Fibroblast of lung (primary cell): ENCODE results near the gene AADACL3. TPM values are rescaled to one million over a fixed set of nuclear protein-coding genes. Genes with fewer than 3 reads are reported as not detected.

Experiments used
- DNase-seq, 2 donors: peaks; one replicate each; pipeline versions ENCODE4 v3.0.0 to v3.0.0-alpha.2; 2010; ENCODE audit warnings: low read depth in 2 of 2
- H2AFZ ChIP-seq: 2 replicates; pipeline ENCODE4 v1.5.1; 2012; ENCODE audit warnings: low read length, control low read depth, inconsistent platforms
- H3K27ac ChIP-seq: 2 replicates; pipeline ENCODE4 v1.5.1; 2011; ENCODE audit warnings: low read length, control low read depth; ENCODE audit not compliant: insufficient read depth
- H3K27me3 ChIP-seq: 2 replicates; pipeline ENCODE4 v1.5.1; 2011; ENCODE audit warnings: mild to moderate bottlenecking, low read length; ENCODE audit not compliant: control insufficient read depth, insufficient read depth
- H3K36me3 ChIP-seq: 2 replicates; pipeline ENCODE4 v1.5.1; 2011; ENCODE audit warnings: low read length; ENCODE audit not compliant: control insufficient read depth, insufficient read depth
- H3K4me1 ChIP-seq: 2 replicates; pipeline ENCODE4 v1.5.1; 2011; ENCODE audit warnings: low read length; ENCODE audit not compliant: control insufficient read depth, insufficient read depth; ENCODE audit errors: extremely low read depth
- H3K4me2 ChIP-seq: 2 replicates; pipeline ENCODE4 v1.5.1; 2011; ENCODE audit warnings: low read length, control low read depth; ENCODE audit not compliant: insufficient read depth; ENCODE audit errors: extremely low read depth
- H3K4me3 ChIP-seq, 4 experiments: fragments of 200-600 bp in 1 of 4; sonication (generic) in 1 of 4; replicated peaks in 1 of 4; 2 replicates each; pipeline ENCODE4 v1.5.1; 2011 to 2016; ENCODE audit warnings: low read length in 4 of 4, low read depth in 3 of 4, mild to moderate bottlenecking in 3 of 4, control low read depth in 2 of 4, inconsistent platforms in 1 of 4, mixed read lengths in 1 of 4; ENCODE audit not compliant: insufficient read depth in 1 of 4; ENCODE audit errors: control extremely low read depth in 1 of 4
- H3K79me2 ChIP-seq: 2 replicates; pipeline ENCODE4 v1.5.1; 2012; ENCODE audit warnings: mild to moderate bottlenecking, low read length, inconsistent platforms; ENCODE audit not compliant: control insufficient read depth, insufficient read depth
- H3K9ac ChIP-seq: 2 replicates; pipeline ENCODE4 v1.5.1; 2011; ENCODE audit warnings: mild to moderate bottlenecking, low read length, control low read depth; ENCODE audit not compliant: insufficient read depth
- H3K9me3 ChIP-seq: 2 replicates; pipeline ENCODE4 v1.5.1; 2012; ENCODE audit warnings: low read depth, low read length; ENCODE audit not compliant: control insufficient read depth, insufficient read depth
- H4K20me1 ChIP-seq: 2 replicates; pipeline ENCODE4 v1.5.1; 2011; ENCODE audit warnings: low read length; ENCODE audit not compliant: control insufficient read depth, insufficient read depth; ENCODE audit errors: extremely low read depth
- EZH2 ChIP-seq: IDR thresholded peaks from 2 replicates; pipeline ENCODE4 v1.5.1; 2012; ENCODE audit warnings: low read length, control low read depth, mild to moderate bottlenecking; ENCODE audit errors: missing control alignments
- polyA minus RNA-seq: library from RNA; depleted of rRNA, polyadenylated mRNA; stranded (reverse); fragments of >200 nt; gene quantifications from 2 replicates; pipeline ENCODE4 v1.2.3, GENCODE V29; 2011; ENCODE audit warnings: low replicate concordance
- polyA plus RNA-seq, 2 donors: library from polyadenylated mRNA; depleted of rRNA in 1 of 2; stranded (reverse) in 1 of 2; unstranded in 1 of 2; fragments of >200 nt; gene quantifications; 2 replicates each; pipeline ENCODE4 v1.2.1, GENCODE V29; 2011 to 2012; ENCODE audit warnings: missing spikeins in 1 of 2
- total RNA-seq: library from RNA; depleted of rRNA; stranded (reverse); fragments of >200 nt; gene quantifications from 2 replicates; pipeline ENCODE4 v1.2.1, GENCODE V29; 2014
- TF ChIP-seq, protein P1 (sequence below), 2 donors: IDR thresholded peaks in 1 of 2; conservative IDR thresholded peaks in 1 of 2; 1 replicate in 1 of 2; 2 replicates in 1 of 2; pipeline ENCODE4 v1.5.1; 2011 to 2012; ENCODE audit warnings: low read length in 2 of 2, control low read depth in 1 of 2, inconsistent platforms in 1 of 2, low read depth in 1 of 2, mild to moderate bottlenecking in 1 of 2

Gene AADACL3, protein sequence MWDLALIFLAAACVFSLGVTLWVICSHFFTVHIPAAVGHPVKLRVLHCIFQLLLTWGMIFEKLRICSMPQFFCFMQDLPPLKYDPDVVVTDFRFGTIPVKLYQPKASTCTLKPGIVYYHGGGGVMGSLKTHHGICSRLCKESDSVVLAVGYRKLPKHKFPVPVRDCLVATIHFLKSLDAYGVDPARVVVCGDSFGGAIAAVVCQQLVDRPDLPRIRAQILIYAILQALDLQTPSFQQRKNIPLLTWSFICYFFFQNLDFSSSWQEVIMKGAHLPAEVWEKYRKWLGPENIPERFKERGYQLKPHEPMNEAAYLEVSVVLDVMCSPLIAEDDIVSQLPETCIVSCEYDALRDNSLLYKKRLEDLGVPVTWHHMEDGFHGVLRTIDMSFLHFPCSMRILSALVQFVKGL
- not detected in 2 replicates for total RNA-seq
- not detected in 2 replicates for polyA plus RNA-seq
- polyA plus RNA-seq (2012) = not detected in 2 replicates
- polyA minus RNA-seq = not detected in 2 replicates

DNA sequence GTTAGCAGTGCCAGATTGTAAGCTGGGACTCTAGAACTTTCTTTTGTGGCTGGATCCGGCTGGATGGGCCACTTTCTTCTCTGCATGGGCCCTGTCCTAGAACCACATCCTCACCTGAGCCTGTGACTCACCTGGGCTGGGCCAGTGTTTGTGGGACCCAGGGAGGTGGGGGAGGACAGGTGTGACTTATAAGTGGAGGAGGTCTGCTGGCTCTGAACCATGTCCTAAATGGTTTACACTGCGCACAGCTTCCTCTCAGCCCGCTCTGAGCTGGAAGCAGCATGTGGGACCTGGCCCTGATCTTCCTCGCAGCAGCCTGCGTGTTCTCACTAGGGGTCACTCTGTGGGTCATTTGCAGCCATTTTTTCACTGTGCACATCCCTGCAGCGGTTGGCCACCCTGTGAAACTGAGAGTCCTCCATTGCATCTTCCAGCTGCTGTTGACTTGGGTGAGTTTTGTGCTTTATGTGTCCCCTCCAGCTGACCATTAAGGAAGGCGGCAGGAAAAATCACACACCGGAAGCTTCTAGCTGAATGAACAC lies at the start of gene AADACL3:
AADACL3 (plus strand) TSS at position 215 of the 542 bp plus-strand sequence; CDS start at position 282, 67 bp downstream.
- TF ChIP-seq EZH2 = no peak
- TF ChIP-seq, protein P1, sequence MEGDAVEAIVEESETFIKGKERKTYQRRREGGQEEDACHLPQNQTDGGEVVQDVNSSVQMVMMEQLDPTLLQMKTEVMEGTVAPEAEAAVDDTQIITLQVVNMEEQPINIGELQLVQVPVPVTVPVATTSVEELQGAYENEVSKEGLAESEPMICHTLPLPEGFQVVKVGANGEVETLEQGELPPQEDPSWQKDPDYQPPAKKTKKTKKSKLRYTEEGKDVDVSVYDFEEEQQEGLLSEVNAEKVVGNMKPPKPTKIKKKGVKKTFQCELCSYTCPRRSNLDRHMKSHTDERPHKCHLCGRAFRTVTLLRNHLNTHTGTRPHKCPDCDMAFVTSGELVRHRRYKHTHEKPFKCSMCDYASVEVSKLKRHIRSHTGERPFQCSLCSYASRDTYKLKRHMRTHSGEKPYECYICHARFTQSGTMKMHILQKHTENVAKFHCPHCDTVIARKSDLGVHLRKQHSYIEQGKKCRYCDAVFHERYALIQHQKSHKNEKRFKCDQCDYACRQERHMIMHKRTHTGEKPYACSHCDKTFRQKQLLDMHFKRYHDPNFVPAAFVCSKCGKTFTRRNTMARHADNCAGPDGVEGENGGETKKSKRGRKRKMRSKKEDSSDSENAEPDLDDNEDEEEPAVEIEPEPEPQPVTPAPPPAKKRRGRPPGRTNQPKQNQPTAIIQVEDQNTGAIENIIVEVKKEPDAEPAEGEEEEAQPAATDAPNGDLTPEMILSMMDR (conservative IDR thresholded peaks at IDR 0.05 in 1 of 2, IDR thresholded peaks at IDR 0.05 in 1 of 2; ENCODE audit: low read depth in 1 of 2, low read length in 2 of 2) = no peak
- Histone ChIP-seq H3K9ac (no peak within 1 kb of the TSS), H3K27me3 (no peaks in the 10 kb centered on the region), H3K27ac (no peak within 1 kb of the TSS), H3K4me1 (no peaks in the 10 kb centered on the region), H2AFZ (no peak within 1 kb of the TSS), H3K36me3 (no peaks in the 10 kb centered on the region), H3K9me3 (no peaks in the 10 kb centered on the region), H3K4me3 (no peak within 1 kb of the TSS), H3K4me2 (no peak within 1 kb of the TSS), H4K20me1 (no peaks in the 10 kb centered on the region), H3K79me2 (no peaks in the 10 kb centered on the region)
- no peak for DNase-seq

DNA sequence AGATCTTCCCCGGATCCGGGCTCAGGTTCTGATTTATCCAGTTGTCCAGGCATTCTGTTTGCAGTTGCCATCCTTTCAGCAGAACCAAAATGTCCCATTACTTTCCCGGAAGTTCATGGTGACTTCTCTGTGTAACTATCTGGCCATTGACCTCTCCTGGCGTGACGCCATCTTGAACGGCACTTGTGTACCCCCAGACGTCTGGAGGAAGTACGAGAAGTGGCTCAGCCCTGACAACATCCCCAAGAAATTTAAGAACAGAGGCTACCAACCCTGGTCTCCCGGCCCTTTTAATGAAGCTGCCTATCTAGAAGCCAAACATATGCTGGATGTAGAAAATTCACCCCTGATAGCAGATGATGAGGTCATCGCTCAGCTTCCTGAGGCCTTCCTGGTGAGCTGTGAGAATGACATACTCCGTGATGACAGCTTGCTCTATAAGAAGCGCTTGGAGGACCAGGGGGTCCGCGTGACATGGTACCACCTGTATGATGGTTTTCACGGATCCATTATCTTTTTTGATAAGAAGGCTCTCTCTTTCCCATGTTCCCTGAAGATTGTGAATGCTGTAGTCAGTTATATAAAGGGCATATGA lies 49.7 kb upstream of the AADACL3 start:
- Histone ChIP-seq H3K9ac (no peak overlapping the region), H4K20me1 (no peaks in the 10 kb centered on the region), H3K4me1 (no peaks in the 10 kb centered on the region), H3K4me2 (no peak overlapping the region), H3K27me3 (no peaks in the 10 kb centered on the region), H3K4me3 (no peak overlapping the region), H3K36me3 (no peaks in the 10 kb centered on the region), H3K27ac (no peak overlapping the region), H2AFZ (no peak overlapping the region), H3K79me2 (no peaks in the 10 kb centered on the region), H3K9me3 (no peaks in the 10 kb centered on the region)
- DNase-seq = no peak
- TF ChIP-seq, protein P1 (conservative IDR thresholded peaks at IDR 0.05 in 1 of 2, IDR thresholded peaks at IDR 0.05 in 1 of 2; ENCODE audit: low read depth in 1 of 2, low read length in 2 of 2) = no peak
- TF ChIP-seq EZH2 = no peak

DNA sequence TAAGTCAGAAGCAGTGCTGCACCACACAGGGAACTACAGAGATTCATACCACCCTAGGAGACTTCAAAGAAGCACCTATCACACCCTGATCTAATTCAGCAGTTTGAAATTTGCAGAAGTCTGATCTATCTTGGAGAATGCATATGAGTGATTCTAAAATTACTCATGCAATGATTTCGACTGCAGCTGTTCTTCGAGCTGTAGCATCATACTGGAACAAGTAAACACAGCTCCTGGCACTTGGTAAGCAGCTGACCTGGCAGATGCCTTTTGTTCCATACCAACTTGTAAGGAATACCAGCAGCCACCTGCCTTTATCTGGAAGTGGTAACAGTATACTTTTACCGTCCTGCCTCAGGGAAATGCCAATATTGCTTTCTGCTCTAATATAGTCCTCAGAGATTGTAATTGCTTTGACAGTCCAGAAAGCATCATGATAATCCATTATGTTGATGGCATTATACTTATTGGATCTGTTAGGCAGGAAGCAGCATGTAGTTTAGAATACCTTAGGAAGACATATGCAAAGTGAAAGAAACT lies 46.3 kb upstream of the AADACL3 start:
- Histone ChIP-seq H3K27ac (no peak overlapping the region), H3K36me3 (no peaks in the 10 kb centered on the region), H3K4me1 (no peaks in the 10 kb centered on the region)

More for the DNA sequence above, 46.3 kb upstream of the AADACL3 start:
- DNase-seq = no peak
- H3K4me2 ChIP-seq = no peak overlapping the region
- H3K9ac ChIP-seq = no peak overlapping the region
- no peak for TF ChIP-seq EZH2
- TF ChIP-seq, protein P1 (conservative IDR thresholded peaks at IDR 0.05 in 1 of 2, IDR thresholded peaks at IDR 0.05 in 1 of 2; ENCODE audit: low read depth in 1 of 2, low read length in 2 of 2) = no peak
- H4K20me1 ChIP-seq = no peaks in the 10 kb centered on the region
- H2AFZ ChIP-seq = no peak overlapping the region
- H3K79me2 ChIP-seq = no peaks in the 10 kb centered on the region
- H3K27me3 ChIP-seq = no peaks in the 10 kb centered on the region
- no peak overlapping the region for H3K4me3 ChIP-seq
- no peaks in the 10 kb centered on the region for H3K9me3 ChIP-seq
